Right ventricle myocardium superior (tissue), 1 donor: ENCODE data around the gene CD4. TPM values are rescaled to one million over a fixed set of nuclear protein-coding genes. Genes with fewer than 3 reads are reported as not detected.
A peak's percentile ranks its signal among the peaks of the same experiment; 100 is the strongest.

Experiments
- ATAC-seq: fragments of 200-7000 bp; cut with Tn5 transposase; one replicate; pipeline ENCODE4 v1.9.1; 2020; ENCODE audit warnings: mild to moderate bottlenecking; ENCODE audit not compliant: poor library complexity
- DNase-seq: peaks from one replicate; pipeline ENCODE4 v3.0.0-alpha.2; 2020
- intact Hi-C: fragments of 100-400 bp; cut with DNase I; formaldehyde crosslinking; loops from one replicate; pipeline ENCODE4 v1.11.2; 2022
- total RNA-seq: library from RNA; stranded (reverse); fragmentation: NEBNext Ultra II Directional; extraction: Animal tissue kit (Norgen Biotek cat#: 25700); gene quantifications from one replicate; pipeline ENCODE4 v1.2.1, GENCODE V29; 2021
- donor health status: DM: no; HTN: yes; CAD: no; lungs with severe emphysema.

Gene CD4
- total RNA-seq, 1 donor from 2014 or later: 10.4 TPM

DNA sequence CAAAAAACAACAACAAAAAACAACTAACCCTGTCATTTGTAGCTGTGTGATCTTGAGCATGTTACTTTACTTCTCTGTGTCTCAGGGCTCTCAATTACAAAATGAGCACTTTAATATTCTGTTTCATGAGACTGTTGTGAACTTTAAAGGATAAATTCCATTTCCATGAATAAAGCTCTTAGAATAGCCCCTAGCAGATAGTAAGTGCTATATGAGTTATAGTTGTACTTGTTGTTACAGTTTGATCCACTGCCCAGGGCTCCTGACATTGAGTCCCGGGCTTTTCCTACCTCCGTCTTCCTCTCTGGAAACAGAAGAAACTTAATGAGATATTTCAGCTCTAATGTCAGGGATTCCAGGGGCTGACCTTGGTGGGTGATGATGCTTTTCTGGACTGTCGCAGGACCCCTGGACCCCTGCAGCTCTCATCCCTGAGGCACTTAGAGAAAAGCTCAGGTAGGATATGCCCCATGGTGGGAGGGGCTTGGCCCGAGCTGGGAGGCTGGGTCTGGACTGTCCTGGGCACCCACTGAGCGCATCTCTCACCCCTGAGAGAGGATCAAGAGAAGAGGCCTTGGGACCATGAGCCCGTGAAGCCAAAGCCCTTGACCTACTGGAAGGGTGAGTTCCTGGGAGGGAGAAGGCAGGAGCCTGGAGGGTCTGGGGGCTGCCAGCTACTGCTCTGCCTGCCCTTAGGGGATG, 44.0 kb downstream of the CD4 start:
- DNase-seq (no peak), ATAC-seq (peak; percentile 36)
- intact Hi-C loops: no loop called here

DNA sequence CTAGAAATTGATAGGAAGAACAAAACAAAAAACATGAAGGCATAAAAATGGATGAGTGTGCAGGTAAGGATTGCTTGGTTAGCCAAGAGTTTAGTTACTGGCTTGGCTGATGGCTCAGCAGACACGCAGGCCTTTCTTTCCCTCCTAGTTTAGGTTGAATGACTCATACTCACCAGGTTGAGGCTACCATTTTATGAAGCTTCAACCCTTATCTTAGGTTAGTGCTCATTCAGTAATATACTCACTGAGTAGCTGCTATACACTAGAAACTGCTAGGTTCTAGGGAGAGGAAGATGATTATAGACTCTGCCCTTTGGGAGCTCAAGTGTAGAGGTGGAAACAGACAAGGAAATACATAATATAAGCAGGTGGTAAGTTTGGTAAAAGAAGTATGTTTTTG, 44.9 kb downstream of the CD4 start:
- intact Hi-C loops: no loop called here
- DNase-seq: no peak
- ATAC-seq: no peak

GRCh38 chr12:6834873-6835272, 45.5 kb downstream of the CD4 start:
- intact Hi-C loops: no loop called here
- DNase-seq: no peak
- ATAC-seq: no peak

- intact Hi-C loops: no loop called here
- ATAC-seq: no peak
- peak; percentile 22 for DNase-seq
These were observed 47.5 kb downstream of the CD4 start for GRCh38 chr12:6836851-6837250.

DNA sequence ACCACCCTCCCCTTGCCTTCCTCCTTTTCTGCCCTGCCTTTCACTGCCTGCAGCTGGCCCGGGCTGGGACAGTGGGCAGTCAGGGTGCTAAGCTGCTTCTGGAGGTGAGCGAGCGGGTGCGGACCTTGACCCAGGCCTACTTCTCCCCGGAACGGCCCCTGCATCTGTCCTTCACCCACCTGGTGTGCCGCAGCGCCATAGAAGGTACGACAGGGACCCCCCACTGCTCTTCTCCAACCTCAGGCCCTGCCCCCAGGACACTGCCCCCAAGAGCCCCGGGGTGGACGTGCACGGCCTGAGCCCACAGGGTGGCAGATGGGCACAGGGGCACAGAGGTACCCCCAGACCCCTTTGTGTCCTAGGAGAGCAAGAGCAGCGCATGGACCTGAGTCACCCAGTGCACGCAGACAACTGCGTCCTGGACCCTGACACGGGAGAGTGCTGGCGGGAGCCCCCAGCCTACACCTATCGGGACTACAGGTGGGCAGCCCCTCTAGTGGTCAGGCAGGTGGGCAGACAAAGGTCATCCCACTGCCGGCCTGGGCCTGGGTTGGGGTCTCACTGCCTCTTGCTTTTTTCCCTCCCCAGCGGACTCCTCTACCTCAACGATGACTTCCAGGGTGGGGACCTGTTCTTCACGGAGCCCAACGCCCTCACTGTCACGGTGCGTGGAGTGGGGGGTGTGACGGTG, 48.2 kb downstream of the CD4 start:
- ATAC-seq (no peak), DNase-seq (peak; percentile 23)
- intact Hi-C loops: no loop called here

- intact Hi-C loops: no loop called here
- ATAC-seq (no peak), DNase-seq (no peak)
These were observed 49.5 kb downstream of the CD4 start for GRCh38 chr12:6838854-6839253.

- intact Hi-C loops: no loop called here
- ATAC-seq (no peak), DNase-seq (no peak)
These were observed 50.3 kb downstream of the CD4 start for GRCh38 chr12:6839482-6840201.

GRCh38 chr12:6840330-6840729, 51.0 kb downstream of the CD4 start:
- intact Hi-C loops: no loop called here
- no peak for ATAC-seq
- no peak for DNase-seq

DNA sequence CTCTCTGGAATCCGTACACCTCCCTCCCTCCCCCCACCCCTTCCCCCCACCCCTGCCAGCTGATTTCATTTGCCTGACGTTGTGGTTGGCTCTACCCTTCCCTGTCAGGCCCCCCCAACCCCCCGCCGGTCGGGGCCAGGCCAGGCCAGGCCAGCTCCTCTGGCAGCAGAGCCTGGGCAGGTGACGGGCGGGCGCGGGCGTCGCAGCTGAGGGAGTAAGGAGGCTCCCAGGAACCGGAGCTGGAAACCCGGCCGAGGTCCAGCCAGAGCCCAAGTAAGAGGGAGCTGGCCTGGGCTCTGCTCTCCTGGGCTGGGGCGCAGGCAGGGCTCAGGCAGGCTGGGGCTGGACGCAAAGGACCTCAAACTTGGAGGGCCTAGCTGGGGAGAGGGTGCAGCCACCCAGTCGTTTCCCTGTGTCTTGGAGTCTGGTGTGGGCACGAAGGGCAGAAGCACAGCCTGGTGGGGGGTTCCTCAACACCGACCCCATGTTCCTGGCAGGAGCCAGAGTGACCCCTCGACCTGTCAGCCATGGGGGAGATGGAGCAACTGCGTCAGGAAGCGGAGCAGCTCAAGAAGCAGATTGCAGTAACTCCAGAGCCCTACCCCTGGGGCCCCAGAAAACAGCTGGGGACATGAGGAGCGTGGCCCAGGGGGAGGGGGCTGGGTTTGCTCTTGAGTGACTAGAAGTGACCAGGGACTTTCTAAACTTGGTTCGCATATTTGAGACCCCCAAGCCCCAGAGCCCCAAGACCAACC, 51.6 kb downstream of the CD4 start, which contains the start of gene GNB3:
GNB3 (plus strand) TSS at position 165 of the 755 bp plus-strand sequence; CDS start at position 528, 363 bp downstream.
- intact Hi-C loops: no loop called here
- no peak for DNase-seq
- peak; percentile 41 for ATAC-seq

GRCh38 chr12:6842075-6842474, 52.7 kb downstream of the CD4 start:
- intact Hi-C loops: no loop called here
- no peak for DNase-seq
- no peak for ATAC-seq

- intact Hi-C loops: no loop called here
- DNase-seq: no peak
- no peak for ATAC-seq
These were observed 54.0 kb downstream of the CD4 start for GRCh38 chr12:6843118-6843902.

DNA sequence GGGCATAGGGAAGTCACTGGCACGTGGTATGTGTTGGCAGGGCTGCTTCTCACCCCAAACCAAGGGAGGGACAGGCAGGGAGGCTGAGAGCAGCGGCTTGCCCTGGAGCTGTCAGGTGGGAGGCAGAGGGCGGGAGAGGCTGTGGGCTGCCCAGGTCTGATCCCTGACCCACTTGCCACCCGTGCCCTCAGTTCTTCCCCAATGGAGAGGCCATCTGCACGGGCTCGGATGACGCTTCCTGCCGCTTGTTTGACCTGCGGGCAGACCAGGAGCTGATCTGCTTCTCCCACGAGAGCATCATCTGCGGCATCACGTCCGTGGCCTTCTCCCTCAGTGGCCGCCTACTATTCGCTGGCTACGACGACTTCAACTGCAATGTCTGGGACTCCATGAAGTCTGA, 56.1 kb downstream of the CD4 start:
- no peak for DNase-seq
- no peak for ATAC-seq
- intact Hi-C loops: no loop called here

- intact Hi-C loops: no loop called here
- ATAC-seq: no peak
- no peak for DNase-seq
These were observed 57.1 kb downstream of the CD4 start for GRCh38 chr12:6846316-6846869.

- intact Hi-C loops: no loop called here
- ATAC-seq (no peak), DNase-seq (no peak)
These were observed 58.3 kb downstream of the CD4 start for GRCh38 chr12:6847676-6848075.

DNA sequence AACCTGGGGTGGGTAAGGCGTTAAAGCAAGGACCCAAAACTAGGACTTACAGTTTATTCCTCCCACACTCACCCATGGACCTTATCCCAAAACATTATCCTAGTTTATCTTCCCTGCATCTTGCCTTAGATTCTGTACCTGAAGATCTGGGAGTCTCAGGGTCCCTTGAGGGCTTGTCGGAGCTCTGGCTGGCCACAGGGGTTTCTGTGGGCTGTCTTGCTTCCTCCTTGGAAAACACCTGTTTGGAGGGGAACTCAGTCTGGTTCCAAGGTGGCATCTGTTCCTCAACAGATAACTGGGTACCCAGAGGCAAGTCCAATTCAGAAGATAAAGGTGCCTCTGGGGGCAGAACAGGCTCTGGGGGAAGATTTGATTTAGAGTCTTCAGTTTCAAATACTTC, 60.1 kb downstream of the CD4 start:
- ATAC-seq (no peak), DNase-seq (no peak)
- intact Hi-C loops: no loop called here

DNA sequence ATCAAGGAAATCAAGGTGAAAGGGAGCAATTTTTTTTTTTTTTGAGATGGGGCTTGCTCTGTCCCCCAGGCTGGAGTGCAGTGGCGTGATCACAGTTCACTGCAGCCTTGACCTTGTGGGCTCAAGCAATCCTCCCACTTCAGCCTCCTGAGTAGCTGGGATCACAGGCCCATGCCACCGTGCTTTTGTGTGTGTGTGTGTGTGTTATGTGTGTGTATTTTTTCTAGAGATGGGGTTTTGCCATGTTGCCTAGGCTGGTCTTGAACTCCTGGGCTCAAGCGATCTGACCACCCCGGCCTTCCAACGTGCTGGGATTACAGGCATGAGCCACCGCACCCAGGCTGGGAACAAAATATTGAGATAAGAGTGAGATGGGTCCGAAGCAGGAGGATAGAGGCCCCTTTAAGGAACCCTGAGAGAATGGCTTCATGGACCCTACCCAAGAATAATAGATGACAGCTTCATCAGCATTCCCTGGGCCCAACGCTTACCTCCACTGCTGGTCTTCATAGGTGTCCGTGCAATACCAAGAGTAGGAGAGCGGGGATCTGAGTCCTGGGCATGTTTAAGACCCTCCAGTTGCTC, 60.7 kb downstream of the CD4 start:
- DNase-seq: no peak
- ATAC-seq: no peak
- intact Hi-C loops: no loop called here

DNA sequence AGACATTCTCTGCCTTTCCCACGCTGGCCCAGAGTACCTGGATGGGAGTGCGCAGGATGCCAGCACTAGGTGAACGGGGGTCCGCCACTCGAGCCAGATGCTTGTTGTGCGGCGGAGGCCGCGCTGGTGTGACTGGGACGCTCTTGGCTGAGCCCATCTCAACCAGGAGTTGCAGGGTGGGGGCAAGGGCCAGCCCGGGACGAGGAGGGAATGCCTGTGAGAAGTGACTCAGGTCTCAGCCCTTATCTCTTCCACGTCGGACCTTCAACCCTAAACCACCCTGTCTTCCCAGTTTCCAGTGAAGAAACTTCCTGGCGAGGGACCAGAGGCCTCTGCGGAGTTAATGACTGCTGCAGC, 61.4 kb downstream of the CD4 start:
- no peak for DNase-seq
- intact Hi-C loops: no loop called here
- no peak for ATAC-seq
